Activated T-cell treated with anti-CD3 and anti-CD28 coated beads, Interleukin-2, amount 50 U/mL, for 24 hours (primary cell): Measurements from ENCODE around the gene CCL8.
"Not testable (repeated sequence)": the region's sequence is repeated elsewhere in the genome, so short reads cannot be mapped to it uniquely, and the experiment has no call there.

Experiments used
- DNase-seq: peaks from one replicate; pipeline ENCODE4 v3.0.0-alpha.2; 2020
- H3K27ac Mint-ChIP-seq: 2 replicates; pipeline ENCODE4 v1.8.0; 2020; ENCODE audit warnings: mild to moderate bottlenecking, mixed read lengths
- H3K27me3 Mint-ChIP-seq: 2 replicates; pipeline ENCODE4 v1.8.0; 2020; ENCODE audit warnings: mixed read lengths
- H3K36me3 Mint-ChIP-seq: 2 replicates; pipeline ENCODE4 v1.8.0; 2020; ENCODE audit warnings: low read depth, mixed read lengths
- H3K4me1 Mint-ChIP-seq: 2 replicates; pipeline ENCODE4 v1.8.0; 2020; ENCODE audit warnings: low read depth, mixed read lengths
- H3K4me3 Mint-ChIP-seq: 2 replicates; pipeline ENCODE4 v1.8.0; 2020; ENCODE audit warnings: mild to moderate bottlenecking, moderate library complexity, mixed read lengths
- H3K9me3 Mint-ChIP-seq: 2 replicates; pipeline ENCODE4 v1.8.0; 2020; ENCODE audit warnings: mixed read lengths

The CCL8 gene

GRCh38 chr17:34305061-34305460, 14.2 kb upstream of the CCL8 start:
- no peaks in the 10 kb centered on the region for H3K9me3 Mint-ChIP-seq
- no peak for DNase-seq
- no peaks in the 10 kb centered on the region for H3K36me3 Mint-ChIP-seq
- H3K4me3 Mint-ChIP-seq = no peak overlapping the region
- H3K27ac Mint-ChIP-seq = no peak overlapping the region
- H3K27me3 Mint-ChIP-seq = peaks cover 44% of the 10 kb centered on the region
- peaks cover 2% of the 10 kb centered on the region for H3K4me1 Mint-ChIP-seq

GRCh38 chr17:34305606-34306005, 13.6 kb upstream of the CCL8 start:
- Mint-ChIP-seq H3K36me3 (no peaks in the 10 kb centered on the region), H3K4me3 (no peak overlapping the region), H3K9me3 (no peaks in the 10 kb centered on the region), H3K4me1 (peaks cover 2% of the 10 kb centered on the region), H3K27ac (no peak overlapping the region), H3K27me3 (peaks cover 42% of the 10 kb centered on the region)
- DNase-seq = no peak

- H3K27me3 Mint-ChIP-seq = peaks cover 41% of the 10 kb centered on the region
- H3K9me3 Mint-ChIP-seq = no peaks in the 10 kb centered on the region
- H3K36me3 Mint-ChIP-seq = no peaks in the 10 kb centered on the region
- no peak for DNase-seq
- H3K4me3 Mint-ChIP-seq = no peak overlapping the region
- peaks cover 2% of the 10 kb centered on the region for H3K4me1 Mint-ChIP-seq
- no peak overlapping the region for H3K27ac Mint-ChIP-seq
Observed at GRCh38 chr17:34306466-34306865, 12.8 kb upstream of the CCL8 start.

GRCh38 chr17:34307110-34307509, 12.1 kb upstream of the CCL8 start:
- Mint-ChIP-seq H3K27ac (no peak overlapping the region), H3K27me3 (peaks cover 37% of the 10 kb centered on the region), H3K9me3 (no peaks in the 10 kb centered on the region), H3K4me1 (peaks cover 2% of the 10 kb centered on the region), H3K36me3 (no peaks in the 10 kb centered on the region), H3K4me3 (no peak overlapping the region)
- DNase-seq = no peak

DNA sequence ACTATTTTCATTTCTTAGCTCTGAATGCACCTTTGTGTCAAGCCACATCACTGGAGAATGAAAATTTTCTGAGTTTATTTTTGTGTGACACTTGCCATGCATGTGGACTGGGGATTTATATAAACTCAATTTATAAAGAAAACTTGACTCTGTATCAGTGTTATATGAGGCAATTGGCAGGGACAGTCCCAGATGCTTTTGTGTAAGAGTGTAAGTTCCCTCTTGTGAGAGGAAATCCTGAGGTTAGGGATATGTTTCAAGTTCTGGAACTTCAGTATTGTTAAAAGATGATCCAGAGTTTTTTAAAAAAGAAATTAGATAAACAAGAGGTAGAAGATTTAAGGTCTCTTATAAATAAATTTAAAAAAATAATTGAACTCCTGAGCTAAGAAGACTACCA, 10.9 kb upstream of the CCL8 start:
- no peaks in the 10 kb centered on the region for H3K9me3 Mint-ChIP-seq

GRCh38 chr17:34311291-34311690, 7.9 kb upstream of the CCL8 start:
- Mint-ChIP-seq H3K27ac (no peak overlapping the region), H3K9me3 (no peaks in the 10 kb centered on the region), H3K27me3 (peaks cover 47% of the 10 kb centered on the region), H3K4me1 (peaks cover 2% of the 10 kb centered on the region), H3K4me3 (no peak overlapping the region), H3K36me3 (no peaks in the 10 kb centered on the region)
- no peak for DNase-seq

More for the DNA sequence above, 10.9 kb upstream of the CCL8 start:
- no peaks in the 10 kb centered on the region for H3K36me3 Mint-ChIP-seq
- no peak overlapping the region for H3K4me3 Mint-ChIP-seq
- H3K27ac Mint-ChIP-seq = no peak overlapping the region
- DNase-seq = no peak
- peaks cover 42% of the 10 kb centered on the region for H3K27me3 Mint-ChIP-seq
- H3K4me1 Mint-ChIP-seq = peaks cover 2% of the 10 kb centered on the region

GRCh38 chr17:34312080-34312479, 7.2 kb upstream of the CCL8 start:
- H3K27ac Mint-ChIP-seq = no peak overlapping the region
- no peak overlapping the region for H3K4me3 Mint-ChIP-seq
- DNase-seq = no peak
- peaks cover 45% of the 10 kb centered on the region for H3K27me3 Mint-ChIP-seq
- peaks cover 2% of the 10 kb centered on the region for H3K4me1 Mint-ChIP-seq
- H3K36me3 Mint-ChIP-seq = no peaks in the 10 kb centered on the region
- H3K9me3 Mint-ChIP-seq = no peaks in the 10 kb centered on the region

- no peaks in the 10 kb centered on the region for H3K9me3 Mint-ChIP-seq
- peaks cover 36% of the 10 kb centered on the region for H3K27me3 Mint-ChIP-seq
- DNase-seq = no peak
- no peaks in the 10 kb centered on the region for H3K36me3 Mint-ChIP-seq
- H3K4me3 Mint-ChIP-seq = no peak overlapping the region
- no peak overlapping the region for H3K27ac Mint-ChIP-seq
- no peaks in the 10 kb centered on the region for H3K4me1 Mint-ChIP-seq
Observed at GRCh38 chr17:34313164-34313563, 6.1 kb upstream of the CCL8 start.

GRCh38 chr17:34314279-34314678, 5.0 kb upstream of the CCL8 start:
- no peak for DNase-seq
- Mint-ChIP-seq H3K27me3 (peaks cover 35% of the 10 kb centered on the region), H3K4me1 (no peaks in the 10 kb centered on the region), H3K4me3 (no peak overlapping the region), H3K36me3 (no peaks in the 10 kb centered on the region), H3K27ac (no peak overlapping the region), H3K9me3 (no peaks in the 10 kb centered on the region)

DNA sequence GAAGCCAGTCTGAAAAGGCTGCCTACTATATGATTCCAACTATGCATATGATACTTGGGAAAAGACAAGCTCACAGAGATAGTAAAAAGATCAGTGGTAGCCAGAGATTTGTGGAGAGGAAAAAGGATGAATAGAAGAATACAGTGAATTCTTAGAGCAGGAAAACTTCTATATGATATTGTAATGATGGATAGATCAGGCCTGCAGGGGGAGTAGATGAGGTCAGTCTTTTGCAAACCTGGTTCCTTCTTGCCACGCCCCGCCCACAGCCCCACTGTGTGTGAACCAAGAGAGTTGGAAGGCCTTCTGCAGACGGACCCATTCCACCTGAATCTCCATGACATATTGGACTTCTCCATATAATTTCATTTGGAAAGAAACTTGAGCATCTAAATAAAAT, 761 bp upstream of the CCL8 start:
- Mint-ChIP-seq H3K27ac (no peak overlapping the region), H3K36me3 (no peaks in the 10 kb centered on the region), H3K4me3 (no peak overlapping the region), H3K27me3 (peaks cover 28% of the 10 kb centered on the region), H3K4me1 (no peaks in the 10 kb centered on the region), H3K9me3 (no peaks in the 10 kb centered on the region)
- no peak for DNase-seq

DNA sequence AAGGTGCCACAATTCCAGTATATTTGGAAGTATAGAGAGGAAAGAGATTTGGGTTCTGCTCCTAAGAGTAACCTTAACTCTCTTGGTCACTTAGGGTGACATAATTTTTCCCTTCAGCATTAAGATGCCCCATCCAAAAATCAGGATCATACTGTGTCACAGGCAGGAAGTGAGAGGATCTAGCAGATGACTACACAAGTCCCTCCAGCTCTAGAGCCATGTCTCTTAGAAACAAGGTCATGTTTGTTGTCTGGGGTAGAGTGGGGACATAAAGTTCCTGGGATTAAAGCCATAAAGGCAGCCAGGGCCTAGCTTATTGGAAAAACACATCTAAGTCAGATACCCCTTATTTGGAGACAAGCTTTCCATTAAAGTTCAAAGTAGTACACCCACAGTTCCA, 2.7 kb downstream of the CCL8 start:
- H3K9me3 Mint-ChIP-seq = peaks cover 13% of the 10 kb centered on the region
- no peak overlapping the region for H3K27ac Mint-ChIP-seq
- peaks cover 31% of the 10 kb centered on the region for H3K27me3 Mint-ChIP-seq
- DNase-seq = no peak
- no peak overlapping the region for H3K4me3 Mint-ChIP-seq
- no peaks in the 10 kb centered on the region for H3K4me1 Mint-ChIP-seq
- H3K36me3 Mint-ChIP-seq = no peaks in the 10 kb centered on the region

- H3K4me3 Mint-ChIP-seq, H3K4me1 Mint-ChIP-seq, H3K36me3 Mint-ChIP-seq, DNase-seq, H3K27ac Mint-ChIP-seq: not testable (repeated sequence)
- H3K9me3 Mint-ChIP-seq = peaks cover 13% of the 10 kb centered on the region
- peaks cover 49% of the 10 kb centered on the region for H3K27me3 Mint-ChIP-seq
Observed at GRCh38 chr17:34327580-34327979, 8.3 kb downstream of the CCL8 start.

GRCh38 chr17:34337701-34338100, 18.5 kb downstream of the CCL8 start:
- H3K27me3 Mint-ChIP-seq = peaks cover 62% of the 10 kb centered on the region
- H3K4me1 Mint-ChIP-seq = no peaks in the 10 kb centered on the region
- H3K36me3 Mint-ChIP-seq = no peaks in the 10 kb centered on the region
- H3K4me3 Mint-ChIP-seq = no peak overlapping the region
- no peaks in the 10 kb centered on the region for H3K9me3 Mint-ChIP-seq
- DNase-seq = no peak
- no peak overlapping the region for H3K27ac Mint-ChIP-seq

DNA sequence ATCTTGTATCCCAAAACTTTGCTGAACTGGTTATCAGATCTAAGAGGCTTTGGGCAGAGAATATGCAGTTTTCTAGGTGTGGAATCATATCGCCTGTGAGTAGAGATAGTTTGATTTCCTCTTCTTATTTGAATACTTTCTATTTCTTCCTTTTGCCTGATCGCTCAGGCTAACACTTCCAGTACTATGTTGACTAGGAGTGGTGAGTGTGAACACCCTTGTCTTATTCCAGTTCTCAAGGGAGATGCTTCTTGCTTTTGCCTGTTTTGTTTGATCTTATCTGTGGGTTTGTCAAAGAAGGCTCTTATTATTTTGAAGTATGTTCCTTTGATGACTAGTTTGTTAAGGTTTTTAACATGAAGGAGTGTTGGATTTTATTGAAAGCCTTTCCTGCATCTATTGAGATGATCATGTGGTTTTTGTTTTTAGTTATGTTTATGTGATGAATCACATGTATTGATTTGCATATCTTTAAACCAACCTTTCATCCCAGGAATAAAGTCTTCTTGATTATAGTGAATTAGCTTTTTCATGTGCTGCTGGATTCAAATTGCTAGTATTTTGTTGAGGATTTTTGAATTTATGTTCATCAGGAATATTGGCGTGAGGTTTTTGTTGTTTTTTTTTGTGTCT, 20.0 kb downstream of the CCL8 start:
- H3K27me3 Mint-ChIP-seq = peaks cover 70% of the 10 kb centered on the region
- H3K4me3 Mint-ChIP-seq = no peak overlapping the region
- H3K36me3 Mint-ChIP-seq = no peaks in the 10 kb centered on the region
- no peak for DNase-seq
- no peaks in the 10 kb centered on the region for H3K4me1 Mint-ChIP-seq
- H3K27ac Mint-ChIP-seq = no peak overlapping the region
- no peaks in the 10 kb centered on the region for H3K9me3 Mint-ChIP-seq

DNA sequence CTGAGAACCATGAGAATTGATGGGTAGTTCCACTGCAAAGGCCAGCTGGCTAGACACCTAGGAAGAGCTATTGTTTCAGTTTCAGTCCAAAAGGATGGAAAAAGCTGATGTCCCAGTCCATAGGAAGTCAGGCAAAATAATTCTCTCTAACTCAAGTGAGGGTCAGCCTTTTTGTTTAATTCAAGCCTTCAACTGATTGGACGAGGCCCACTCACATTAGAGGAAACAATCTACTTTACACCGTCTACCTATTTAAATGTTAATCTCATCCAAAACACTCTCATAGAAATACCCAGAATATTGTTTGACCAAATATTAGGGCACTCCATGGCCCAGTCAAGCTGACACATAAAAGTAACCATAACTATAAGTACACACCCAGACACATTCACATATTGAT, 22.7 kb downstream of the CCL8 start:
- H3K27ac Mint-ChIP-seq = no peak overlapping the region
- no peak for DNase-seq
- peaks cover 66% of the 10 kb centered on the region for H3K27me3 Mint-ChIP-seq
- H3K36me3 Mint-ChIP-seq = no peaks in the 10 kb centered on the region
- H3K4me3 Mint-ChIP-seq = no peak overlapping the region
- no peaks in the 10 kb centered on the region for H3K9me3 Mint-ChIP-seq
- H3K4me1 Mint-ChIP-seq = no peaks in the 10 kb centered on the region

DNA sequence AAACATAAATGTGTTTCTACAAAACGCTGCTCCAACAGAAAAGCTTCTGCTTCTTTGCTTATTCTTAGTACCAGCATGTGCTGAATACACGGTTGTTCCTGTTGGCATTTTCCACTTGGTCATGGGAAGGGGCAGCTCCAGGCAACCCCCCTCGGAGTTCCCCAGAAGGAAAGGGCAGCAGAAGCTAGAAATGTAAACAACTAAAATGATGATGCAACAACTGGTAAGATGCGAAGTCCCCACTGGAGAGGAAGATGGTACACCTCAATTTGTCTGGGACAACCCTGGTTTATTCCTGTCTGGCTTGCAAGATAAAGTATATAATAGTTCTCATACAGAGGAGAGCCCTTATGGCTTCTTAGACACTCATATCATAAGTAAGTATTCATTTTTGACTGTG, 27.8 kb downstream of the CCL8 start:
- Mint-ChIP-seq H3K36me3 (no peaks in the 10 kb centered on the region), H3K27me3 (peaks cover 48% of the 10 kb centered on the region), H3K9me3 (no peaks in the 10 kb centered on the region), H3K27ac (no peak overlapping the region), H3K4me1 (no peaks in the 10 kb centered on the region), H3K4me3 (no peak overlapping the region)
- DNase-seq = no peak
